ENCODE data around the gene KSR1. TPM values are rescaled to one million over a fixed set of nuclear protein-coding genes. Genes with fewer than 3 reads are reported as not detected.

KSR1 gene
- polyA plus RNA-seq, 1 of the 3 experiments (the other 2 are of a cell fraction), result 7.5 TPM

- Histone ChIP-seq H3K4me2 (no peak overlapping the region), H3K9ac (no peak overlapping the region), H3K4me3 (ENCODE audit: low read depth in 2 of 2, low read length in 1 of 2) (no peak overlapping the region), H2AFZ (ENCODE audit: low read depth) (no peak overlapping the region), H3K79me2 (ENCODE audit: insufficient read depth) (peaks cover 3% of the 10 kb centered on the region), H3K4me1 (ENCODE audit: control insufficient read depth in 1 of 2, insufficient read depth in 2 of 2, low read depth in 1 of 2, low read length in 1 of 2) (peaks cover 11 to 30% of the 10 kb centered on the region in 2 experiments; a peak in 2 of 4 replicates), H3K9me2 (no peaks in the 10 kb centered on the region), H4K20me1 (ENCODE audit: insufficient read depth) (no peaks in the 10 kb centered on the region; the same call in 1 of the 2 replicates), H3F3A (replicated peaks; ENCODE audit: insufficient read depth) (no peaks in the 10 kb centered on the region), H3K27ac (ENCODE audit: low read depth in 2 of 2, low read length in 1 of 2) (no peak overlapping the region), H3K36me3 (replicated peaks in 1 of 2; ENCODE audit: control insufficient read depth in 1 of 2, insufficient read depth in 2 of 2, low read length in 1 of 2) (no peaks in the 10 kb centered on the region), H3K27me3 (ENCODE audit: insufficient read depth) (no peaks in the 10 kb centered on the region), H3K9me3 (no peaks in the 10 kb centered on the region)
- ChIA-PET CTCF (interaction anchor here (0.7 to 1.5 kb wide), 7 partner anchors 18 to 129 kb away, joined by 3 to 6 read pairs (median 3); partner anchors contain the start of gene KSR1), POLR2A (interaction anchor here (1.0 kb wide), 1 partner anchor 27 kb away, joined by 4 read pairs; no protein-coding TSS in a partner anchor)
- WGBS (ENCODE audit: low lambda C conversion rate), result 71% methylated on average over 8 of the region's 8 CpGs
- TF ChIP-seq EZH2phosphoT487 (IDR thresholded peaks at IDR 0.05; ENCODE audit: borderline replicate concordance, low read depth) (no peak), EP300 (IDR thresholded peaks at IDR 0.05; ENCODE audit: borderline replicate concordance in 1 of 2, low read depth in 1 of 2, low read length in 1 of 2) (no peak), IRF3 (IDR thresholded peaks at IDR 0.05; ENCODE audit: low read depth, low read length) (no peak), POLR2AphosphoS5 (IDR thresholded peaks at IDR 0.05; ENCODE audit: low read depth, low read length) (no peak), TEAD4 (IDR thresholded peaks at IDR 0.05; ENCODE audit: borderline replicate concordance, insufficient read depth) (no peak), CTCF (IDR thresholded peaks at IDR 0.05) (no peak), FOSL2 (IDR thresholded peaks at IDR 0.05; ENCODE audit: borderline replicate concordance, low read depth) (no peak), TAF1 (IDR thresholded peaks at IDR 0.05; ENCODE audit: borderline replicate concordance, low read depth, low read length) (no peak)
- no peak for DNase-seq
Observed at GRCh38 chr17:27473748-27474609, 17.7 kb downstream of the KSR1 start.

GRCh38 chr17:27475070-27475673 lies 18.9 kb downstream of the KSR1 start:
- Histone ChIP-seq H2AFZ (ENCODE audit: low read depth) (no peak overlapping the region), H3K27me3 (ENCODE audit: insufficient read depth) (no peaks in the 10 kb centered on the region), H3K4me3 (ENCODE audit: low read depth in 2 of 2, low read length in 1 of 2) (no peak overlapping the region), H3K79me2 (ENCODE audit: insufficient read depth) (peaks cover 3% of the 10 kb centered on the region), H4K20me1 (ENCODE audit: insufficient read depth) (no peaks in the 10 kb centered on the region; the same call in 1 of the 2 replicates), H3K9me2 (no peaks in the 10 kb centered on the region), H3K4me2 (no peak overlapping the region), H3F3A (replicated peaks; ENCODE audit: insufficient read depth) (no peaks in the 10 kb centered on the region), H3K4me1 (ENCODE audit: control insufficient read depth in 1 of 2, insufficient read depth in 2 of 2, low read depth in 1 of 2, low read length in 1 of 2) (peaks cover 11 to 30% of the 10 kb centered on the region in 2 experiments; a peak in 2 of 4 replicates), H3K27ac (ENCODE audit: low read depth in 2 of 2, low read length in 1 of 2) (no peak overlapping the region), H3K36me3 (replicated peaks in 1 of 2; ENCODE audit: control insufficient read depth in 1 of 2, insufficient read depth in 2 of 2, low read length in 1 of 2) (no peaks in the 10 kb centered on the region), H3K9ac (no peak overlapping the region), H3K9me3 (no peaks in the 10 kb centered on the region)
- TF ChIP-seq GABPA (IDR thresholded peaks at IDR 0.05; ENCODE audit: low read depth) (no peak), CHD2 (IDR thresholded peaks at IDR 0.05; ENCODE audit: low read length, partially characterized antibody) (no peak), SMC3 (IDR thresholded peaks at IDR 0.05; ENCODE audit: low read depth, low read length) (no peak), FOSL2 (IDR thresholded peaks at IDR 0.05; ENCODE audit: borderline replicate concordance, low read depth) (no peak), RCOR1 (IDR thresholded peaks at IDR 0.05; ENCODE audit: low read length) (no peak), JUND (IDR thresholded peaks at IDR 0.05) (no peak), YY1 (IDR thresholded peaks at IDR 0.05; ENCODE audit: low read depth) (no peak), ELF1 (IDR thresholded peaks at IDR 0.05) (no peak), IRF3 (IDR thresholded peaks at IDR 0.05; ENCODE audit: low read depth, low read length) (no peak), FOXM1 (IDR thresholded peaks at IDR 0.05; ENCODE audit: low read depth) (no peak), RFX5 (IDR thresholded peaks at IDR 0.05; ENCODE audit: low read length) (no peak), GATA2 (CRISPR knock-in tag; IDR thresholded peaks at IDR 0.05) (no peak), EP300 (IDR thresholded peaks at IDR 0.05; ENCODE audit: borderline replicate concordance in 1 of 2, low read depth in 1 of 2, low read length in 1 of 2) (no peak), ZBTB33 (IDR thresholded peaks at IDR 0.05; ENCODE audit: borderline replicate concordance, low read depth) (no peak)
- CTCF ChIA-PET, result interaction anchor here (1.1 to 1.5 kb wide), 3 partner anchors 17 to 128 kb away, joined by 3 to 4 read pairs (median 4); no protein-coding TSS in a partner anchor
- no peak for DNase-seq
- POLR2A ChIA-PET, result no interaction called here
- WGBS (ENCODE audit: low lambda C conversion rate), result 92% methylated on average over 9 of the region's 10 CpGs
